MM.1S (cell line): ENCODE data around the gene APOO.

Experiments
- EZH2 ChIP-seq: fragments of 300-600 bp; sonication (generic); optimal IDR thresholded peaks from 2 replicates; pipeline ENCODE3; 2017; ENCODE audit warnings: low read depth, mild to moderate bottlenecking, antibody characterized with exemption, low read length, mixed read lengths
- EZH2phosphoT487 ChIP-seq: fragments of 300-600 bp; sonication (generic); IDR thresholded peaks from 2 replicates; pipeline ENCODE4 v1.6.1; 2018; ENCODE audit warnings: antibody characterized with exemption, low read length
- TF ChIP-seq, protein P1 (sequence below): fragments of 300-600 bp; sonication (generic); IDR thresholded peaks from 2 replicates; pipeline ENCODE4 v1.5.1; 2016; ENCODE audit warnings: antibody characterized with exemption, low read length, mixed read lengths

DNA sequence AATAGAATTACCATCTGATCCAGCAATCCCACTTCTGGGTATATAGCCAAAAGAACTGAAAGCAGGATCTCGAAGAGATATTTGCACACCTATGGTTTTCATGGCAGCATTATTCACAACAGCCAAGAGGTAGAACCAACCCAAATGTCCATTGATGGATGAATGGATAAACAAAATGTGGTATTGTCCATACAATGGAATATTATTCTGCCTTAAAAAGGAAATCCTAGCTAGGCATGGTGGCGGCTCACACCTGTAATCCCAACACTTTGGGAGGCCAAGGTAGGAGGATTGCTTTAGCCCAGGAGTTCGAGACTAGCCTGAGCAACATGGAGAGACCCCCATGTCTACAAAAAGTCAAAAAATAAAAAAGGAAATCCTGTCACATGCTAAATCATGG, 97.5 kb downstream of the APOO start:
- TF ChIP-seq, protein P1, sequence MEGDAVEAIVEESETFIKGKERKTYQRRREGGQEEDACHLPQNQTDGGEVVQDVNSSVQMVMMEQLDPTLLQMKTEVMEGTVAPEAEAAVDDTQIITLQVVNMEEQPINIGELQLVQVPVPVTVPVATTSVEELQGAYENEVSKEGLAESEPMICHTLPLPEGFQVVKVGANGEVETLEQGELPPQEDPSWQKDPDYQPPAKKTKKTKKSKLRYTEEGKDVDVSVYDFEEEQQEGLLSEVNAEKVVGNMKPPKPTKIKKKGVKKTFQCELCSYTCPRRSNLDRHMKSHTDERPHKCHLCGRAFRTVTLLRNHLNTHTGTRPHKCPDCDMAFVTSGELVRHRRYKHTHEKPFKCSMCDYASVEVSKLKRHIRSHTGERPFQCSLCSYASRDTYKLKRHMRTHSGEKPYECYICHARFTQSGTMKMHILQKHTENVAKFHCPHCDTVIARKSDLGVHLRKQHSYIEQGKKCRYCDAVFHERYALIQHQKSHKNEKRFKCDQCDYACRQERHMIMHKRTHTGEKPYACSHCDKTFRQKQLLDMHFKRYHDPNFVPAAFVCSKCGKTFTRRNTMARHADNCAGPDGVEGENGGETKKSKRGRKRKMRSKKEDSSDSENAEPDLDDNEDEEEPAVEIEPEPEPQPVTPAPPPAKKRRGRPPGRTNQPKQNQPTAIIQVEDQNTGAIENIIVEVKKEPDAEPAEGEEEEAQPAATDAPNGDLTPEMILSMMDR: no peak
- TF ChIP-seq EZH2phosphoT487 (no peak), EZH2 (no peak)
